ENCODE measurements around the gene GREM1.

Gene GREM1

DNA sequence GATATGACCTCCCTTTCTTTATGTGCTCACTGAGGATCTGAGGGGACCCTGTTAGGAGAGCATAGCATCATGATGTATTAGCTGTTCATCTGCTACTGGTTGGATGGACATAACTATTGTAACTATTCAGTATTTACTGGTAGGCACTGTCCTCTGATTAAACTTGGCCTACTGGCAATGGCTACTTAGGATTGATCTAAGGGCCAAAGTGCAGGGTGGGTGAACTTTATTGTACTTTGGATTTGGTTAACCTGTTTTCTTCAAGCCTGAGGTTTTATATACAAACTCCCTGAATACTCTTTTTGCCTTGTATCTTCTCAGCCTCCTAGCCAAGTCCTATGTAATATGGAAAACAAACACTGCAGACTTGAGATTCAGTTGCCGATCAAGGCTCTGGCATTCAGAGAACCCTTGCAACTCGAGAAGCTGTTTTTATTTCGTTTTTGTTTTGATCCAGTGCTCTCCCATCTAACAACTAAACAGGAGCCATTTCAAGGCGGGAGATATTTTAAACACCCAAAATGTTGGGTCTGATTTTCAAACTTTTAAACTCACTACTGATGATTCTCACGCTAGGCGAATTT, 14.9 kb downstream of the GREM1 start:
- DNase-seq, result no peak

- no peak for DNase-seq
Observed at GRCh38 chr15:32733281-32733680, 15.5 kb downstream of the GREM1 start.

DNA sequence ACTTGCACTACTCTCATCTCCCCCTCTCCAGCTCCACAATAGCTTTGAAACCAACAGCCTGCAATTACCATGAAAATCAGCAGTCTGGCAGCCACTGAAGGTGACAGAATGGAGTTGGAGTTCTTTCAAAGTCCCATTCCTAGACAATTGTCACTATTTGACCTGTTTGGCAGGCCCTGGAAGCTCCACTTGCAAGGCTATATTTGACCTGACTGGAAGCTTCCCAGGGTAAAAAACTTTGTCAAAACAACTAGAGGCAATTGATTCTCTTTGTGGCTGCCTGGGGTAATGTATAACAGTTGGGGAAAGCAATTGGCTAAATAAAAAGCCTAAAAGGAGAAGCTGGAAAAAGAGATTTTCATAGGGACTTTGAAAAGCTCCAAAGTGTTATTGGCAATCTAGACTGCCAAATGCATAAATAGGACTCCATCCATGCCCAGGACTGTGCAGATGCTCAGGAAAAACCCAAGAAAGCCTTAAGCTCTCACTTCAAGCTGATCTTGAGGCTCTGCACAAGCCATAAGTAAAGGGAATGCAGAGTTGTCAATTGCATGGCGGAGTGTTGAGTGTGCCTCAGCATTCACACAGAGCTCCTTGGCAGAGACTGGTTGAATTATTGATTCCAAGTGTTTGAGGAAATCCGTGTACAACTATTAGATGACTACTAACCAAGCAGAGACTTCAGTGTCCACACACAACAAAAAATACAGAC, 18.3 kb downstream of the GREM1 start:
- no peak for DNase-seq

- no peak for DNase-seq
Observed at GRCh38 chr15:32736701-32737061, 18.9 kb downstream of the GREM1 start.

DNA sequence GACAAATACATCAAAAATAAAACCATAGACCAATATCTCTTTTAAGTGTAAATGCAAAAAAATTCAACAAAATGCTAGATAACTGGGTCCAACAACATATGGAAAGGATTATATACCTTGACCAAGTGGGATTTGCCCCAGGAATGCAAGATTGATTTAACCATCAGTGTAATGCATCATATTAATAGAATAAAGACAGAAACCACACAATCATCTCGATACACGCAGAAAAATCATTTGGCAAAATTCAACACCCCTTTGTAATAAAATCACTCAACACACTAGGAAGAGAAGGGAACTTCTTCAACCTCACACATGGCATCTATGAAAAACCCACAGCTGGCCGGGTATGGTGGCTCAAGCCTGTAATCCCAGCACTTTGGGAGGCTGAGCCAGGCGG, 19.5 kb downstream of the GREM1 start:
- DNase-seq, result no peak

GRCh38 chr15:32738666-32739065, 20.9 kb downstream of the GREM1 start:
- DNase-seq, result no peak

- no peak for DNase-seq
Observed at GRCh38 chr15:32739522-32740063, 21.8 kb downstream of the GREM1 start.

GRCh38 chr15:32743411-32744140, 25.8 kb downstream of the GREM1 start:
- DNase-seq, result no peak

DNA sequence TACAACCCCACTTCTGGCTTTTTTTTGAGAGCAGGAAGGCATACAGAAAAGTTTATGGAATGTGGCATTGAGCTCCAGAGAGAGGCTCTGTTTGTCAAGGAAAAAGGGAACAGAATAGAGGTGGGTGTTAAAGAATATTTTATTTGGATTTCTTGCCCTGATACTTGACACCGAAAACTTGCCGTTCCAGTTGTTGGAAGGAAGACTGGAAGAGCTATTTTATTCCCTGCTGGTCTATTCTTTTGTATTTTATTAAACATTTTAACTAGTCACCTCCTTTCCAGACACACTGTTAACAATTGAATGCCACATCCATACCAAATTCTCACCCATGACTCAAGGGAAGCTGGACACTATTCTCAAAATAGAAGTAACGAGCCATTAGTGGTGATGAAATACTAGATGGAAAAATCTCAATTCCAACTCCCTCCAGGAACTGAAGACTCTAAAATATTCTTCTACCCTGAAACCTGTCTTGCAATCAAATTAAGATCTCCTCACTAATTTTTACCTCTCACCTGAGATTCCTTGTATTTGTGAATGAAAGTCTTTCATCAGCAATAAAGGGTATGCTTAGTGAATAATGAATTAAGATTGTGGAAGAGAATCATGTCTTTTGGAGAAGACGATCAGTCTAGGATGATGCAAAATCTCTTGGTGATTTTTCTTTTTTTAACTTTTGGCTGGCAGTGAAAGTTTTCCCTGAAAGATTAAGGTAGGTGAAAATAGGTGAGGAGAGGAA, 28.5 kb downstream of the GREM1 start:
- DNase-seq, result no peak

DNA sequence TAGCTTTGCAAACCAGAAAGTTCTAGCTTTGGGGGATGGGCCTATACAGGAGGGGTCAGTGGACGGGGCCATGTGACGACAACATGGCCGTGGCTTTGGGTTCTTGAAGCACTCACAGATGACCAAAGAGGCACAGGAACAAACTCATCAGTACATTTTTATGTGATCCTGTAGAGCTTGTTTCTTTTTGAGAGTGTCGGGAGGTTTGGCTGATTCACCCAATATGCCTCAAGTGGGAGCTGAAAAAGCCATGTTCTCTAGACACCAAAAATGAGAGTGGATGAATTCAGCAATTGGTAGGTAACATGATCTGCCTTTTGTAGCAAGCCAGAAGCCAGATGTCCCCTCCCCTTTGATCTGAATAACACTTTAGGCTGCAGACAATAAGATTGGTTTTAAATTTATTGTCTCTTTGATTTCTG, 30.1 kb downstream of the GREM1 start:
- no peak for DNase-seq

- no peak for DNase-seq
Observed at GRCh38 chr15:32750979-32751378, 33.2 kb downstream of the GREM1 start.

GRCh38 chr15:32757426-32757825, 39.6 kb downstream of the GREM1 start:
- no peak for DNase-seq

DNA sequence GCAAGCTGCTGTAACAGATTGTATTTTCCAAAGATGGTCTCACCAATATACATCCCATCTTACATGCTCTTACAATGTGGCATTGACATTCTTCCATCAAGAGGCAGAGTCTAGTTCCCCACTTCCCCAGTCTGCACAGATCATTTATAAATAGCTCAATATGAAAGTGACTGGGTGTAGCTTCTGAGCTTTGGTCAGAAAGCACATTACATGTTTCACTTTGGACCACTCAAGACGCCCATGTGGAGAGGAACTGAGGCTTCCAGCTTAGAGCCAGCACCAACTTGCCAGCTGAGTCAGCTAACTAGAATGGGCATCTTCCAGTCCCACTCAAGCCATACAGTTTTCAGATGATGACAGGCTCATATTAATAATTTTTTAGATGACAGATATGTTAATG, 45.5 kb downstream of the GREM1 start:
- DNase-seq, result no peak

DNA sequence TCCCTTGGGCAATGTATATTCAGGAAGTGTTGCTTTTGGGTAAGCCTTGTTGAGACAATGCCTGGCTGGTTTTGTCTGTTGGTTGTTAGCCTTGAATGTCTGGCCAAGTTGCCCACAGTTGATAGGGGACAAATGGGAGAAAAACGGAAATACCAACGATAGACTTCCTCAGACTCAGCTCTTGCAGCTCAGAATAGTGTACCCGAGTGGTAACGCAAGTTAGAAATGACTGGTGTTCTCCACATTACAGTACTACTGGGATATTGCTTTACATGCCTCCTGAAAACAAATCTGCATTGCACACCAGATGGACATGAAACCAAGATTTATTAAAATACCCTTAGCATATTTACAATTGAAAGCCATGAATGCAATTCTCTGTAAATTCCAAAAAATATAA, 47.4 kb downstream of the GREM1 start:
- DNase-seq, result no peak

GRCh38 chr15:32766101-32766500, 48.3 kb downstream of the GREM1 start:
- DNase-seq, result no peak

- DNase-seq, result no peak
Observed at GRCh38 chr15:32767236-32767635, 49.4 kb downstream of the GREM1 start.

DNA sequence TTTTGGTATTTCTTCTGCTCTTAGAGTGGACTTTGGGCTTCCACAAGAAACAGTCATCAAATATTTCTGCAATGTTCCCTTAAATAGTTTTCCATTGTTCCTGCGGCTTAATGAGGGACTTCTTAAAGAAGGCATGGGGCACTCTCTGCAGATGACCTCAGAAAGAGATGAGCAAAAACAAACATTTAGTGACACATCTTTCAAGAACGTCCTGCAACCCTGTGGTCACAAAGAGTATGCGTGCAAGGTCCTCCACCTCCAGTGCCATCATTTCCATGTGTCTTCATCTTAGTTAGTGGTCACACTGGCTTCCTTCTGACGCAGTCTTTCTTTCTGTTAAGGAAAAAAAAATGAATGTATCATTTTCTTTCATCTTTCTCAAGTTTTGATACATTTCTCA, 56.2 kb downstream of the GREM1 start:
- no peak for DNase-seq

GRCh38 chr15:32775103-32775502, 57.3 kb downstream of the GREM1 start:
- DNase-seq, result no peak

DNA sequence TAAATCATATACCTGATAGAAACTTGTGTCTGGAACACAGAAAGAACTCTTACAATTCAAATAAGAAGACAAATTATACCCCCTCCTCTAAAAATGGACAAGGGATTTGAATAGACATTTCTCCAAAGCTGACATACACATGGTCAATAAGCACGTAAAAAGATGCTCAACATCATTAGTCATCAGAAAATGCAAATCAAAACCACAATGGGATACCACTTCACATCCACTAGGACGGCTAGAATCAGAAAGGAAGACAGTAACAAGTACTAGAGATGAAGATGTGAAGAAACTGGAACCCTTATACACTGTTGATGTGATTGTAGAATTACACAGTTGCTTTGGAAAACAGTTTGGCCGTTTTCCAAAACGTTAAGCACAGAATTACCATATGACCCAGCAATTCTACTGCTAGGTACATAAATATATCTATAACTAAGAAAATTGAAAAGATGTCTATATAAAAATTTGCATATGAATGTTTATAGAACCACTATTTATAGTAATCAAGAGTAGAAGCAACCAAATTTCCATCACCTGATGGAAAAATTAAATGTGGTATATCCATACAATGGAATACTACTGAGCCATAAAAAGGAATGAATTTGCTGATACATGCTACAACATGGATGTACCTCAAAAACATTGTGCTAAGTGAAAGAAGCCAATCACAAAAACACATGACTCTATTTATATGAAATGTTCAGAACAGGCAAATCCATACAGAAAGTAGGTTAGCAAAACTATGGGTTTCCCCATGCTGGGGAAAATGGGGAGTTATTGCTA, 60.8 kb downstream of the GREM1 start:
- DNase-seq, result no peak

DNA sequence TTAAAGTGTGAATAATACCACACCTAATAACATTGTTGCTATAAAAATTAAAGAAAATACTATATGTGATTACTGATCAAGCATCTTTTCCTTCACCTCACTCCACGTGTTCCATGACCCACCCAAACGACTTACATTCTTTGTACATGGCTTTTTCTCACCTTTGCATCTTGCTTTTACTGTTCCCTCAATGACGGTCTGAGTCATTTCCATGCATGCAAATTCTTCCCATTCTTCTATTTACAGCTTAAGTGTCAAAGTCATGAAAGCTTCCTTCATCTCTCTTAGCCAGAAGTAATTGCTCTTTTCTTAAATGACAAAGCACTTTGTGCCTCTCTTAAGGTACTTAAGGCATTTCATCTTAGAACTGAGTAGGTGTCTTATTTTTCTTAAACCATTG, 64.0 kb downstream of the GREM1 start:
- DNase-seq, result no peak

- DNase-seq, result no peak
Observed at GRCh38 chr15:32784581-32784980, 66.8 kb downstream of the GREM1 start.

GRCh38 chr15:32786906-32787305, 69.1 kb downstream of the GREM1 start:
- DNase-seq, result no peak

DNA sequence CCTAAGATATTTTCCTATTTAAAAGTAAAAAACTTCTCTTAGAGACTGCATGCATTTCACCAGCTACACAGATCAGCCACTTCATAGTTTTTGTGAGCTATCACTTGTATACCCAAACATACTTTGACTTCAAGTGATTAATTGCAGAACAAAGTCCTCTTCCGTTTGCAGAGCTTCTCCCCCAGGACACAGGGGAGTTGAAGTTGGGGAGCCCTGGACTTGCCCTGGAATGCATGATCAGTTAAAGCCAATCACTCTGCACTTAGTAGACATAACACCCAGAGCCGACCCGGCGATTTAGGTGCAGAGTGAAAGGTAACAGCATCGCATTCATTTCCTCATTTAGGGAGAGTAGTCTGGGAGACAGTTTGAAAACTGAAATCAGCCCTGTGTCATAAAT, 70.1 kb downstream of the GREM1 start:
- no peak for DNase-seq
